GM19467 (cell line): ENCODE results near the gene IGLL1.
"Not testable (repeated sequence)": the region's sequence is repeated elsewhere in the genome, so short reads cannot be mapped to it uniquely, and the experiment has no call there.

Experiments
- ATAC-seq: cut with Tn5 transposase; IDR thresholded peaks from one replicate; pipeline ENCODE4 v1.9.1; 2021; ENCODE audit warnings: mild to moderate bottlenecking, moderate library complexity; ENCODE audit not compliant: unreplicated experiment

Gene IGLL1

DNA sequence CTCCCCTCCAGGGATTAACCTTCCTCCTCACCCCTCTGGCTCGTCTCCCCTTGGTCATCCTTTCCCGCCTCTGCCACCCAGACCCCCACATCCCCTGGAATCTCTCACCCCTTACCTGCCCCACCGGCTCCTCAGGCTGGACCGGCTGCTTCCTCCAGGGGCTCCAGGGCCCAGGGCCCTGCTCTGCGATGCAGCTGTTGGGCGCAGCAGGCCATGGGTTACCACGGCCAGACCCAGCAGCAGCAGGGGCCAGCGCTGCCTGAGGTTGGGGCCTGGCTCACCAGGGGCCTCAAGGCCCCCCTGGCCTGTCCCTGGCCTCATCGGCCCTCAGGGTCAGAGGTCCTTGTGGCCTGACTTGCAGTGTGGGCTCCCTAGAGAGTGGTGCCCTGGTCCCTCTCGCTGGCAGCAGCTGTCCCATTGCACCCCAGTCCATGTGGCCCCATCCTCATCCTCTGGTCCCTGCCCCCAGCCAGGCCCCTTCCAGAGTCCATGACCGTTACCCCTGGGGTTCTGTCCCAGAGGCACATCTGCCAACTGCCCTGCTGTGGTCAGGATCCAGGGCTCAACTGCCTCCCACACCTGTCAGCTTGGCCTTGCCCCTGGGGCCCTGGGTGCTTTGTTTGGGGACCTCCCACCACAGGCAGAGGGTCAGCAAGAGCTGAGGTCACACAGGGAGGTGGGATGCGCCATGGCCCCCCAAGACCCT is at the start of gene IGLL1:
TSS of gene IGLL1 (minus strand) at position 421 of the 706 bp plus-strand sequence. CDS start at position 321, 100 bp downstream.
- no peak for ATAC-seq

DNA sequence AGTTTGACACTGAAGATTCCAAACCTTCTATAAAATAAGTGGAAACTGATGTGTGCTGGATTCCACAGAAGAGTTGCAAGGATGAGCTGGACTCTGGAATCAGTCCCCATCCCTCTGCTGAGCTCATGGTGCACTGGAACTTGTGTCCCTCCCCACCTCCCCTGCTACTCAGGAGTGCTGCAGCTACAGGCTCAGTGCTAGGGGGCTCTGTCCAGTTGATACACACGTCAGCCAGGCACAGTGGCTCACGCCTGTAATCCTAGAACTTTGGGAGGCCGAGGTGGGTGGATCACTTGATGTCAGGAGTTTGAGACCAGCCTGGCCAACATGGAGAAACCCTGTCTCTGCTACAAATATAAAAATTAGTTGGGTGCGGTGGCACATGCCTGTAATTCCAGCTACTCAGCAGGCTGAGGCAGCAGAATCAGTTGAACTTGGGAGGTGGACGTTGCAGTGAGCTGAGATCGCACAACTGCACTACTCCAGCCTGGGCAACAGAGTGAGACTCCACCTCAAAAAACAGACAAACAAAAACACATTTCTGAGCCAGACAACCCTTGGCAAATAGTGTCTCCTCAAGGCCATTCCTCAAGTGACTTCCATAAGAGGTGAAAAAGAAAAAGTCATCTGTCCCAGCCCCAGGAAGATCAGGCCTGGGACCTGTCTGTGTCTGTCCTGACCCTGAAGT is 48.1 kb upstream of the IGLL1 start:
- not testable (repeated sequence) for ATAC-seq

DNA sequence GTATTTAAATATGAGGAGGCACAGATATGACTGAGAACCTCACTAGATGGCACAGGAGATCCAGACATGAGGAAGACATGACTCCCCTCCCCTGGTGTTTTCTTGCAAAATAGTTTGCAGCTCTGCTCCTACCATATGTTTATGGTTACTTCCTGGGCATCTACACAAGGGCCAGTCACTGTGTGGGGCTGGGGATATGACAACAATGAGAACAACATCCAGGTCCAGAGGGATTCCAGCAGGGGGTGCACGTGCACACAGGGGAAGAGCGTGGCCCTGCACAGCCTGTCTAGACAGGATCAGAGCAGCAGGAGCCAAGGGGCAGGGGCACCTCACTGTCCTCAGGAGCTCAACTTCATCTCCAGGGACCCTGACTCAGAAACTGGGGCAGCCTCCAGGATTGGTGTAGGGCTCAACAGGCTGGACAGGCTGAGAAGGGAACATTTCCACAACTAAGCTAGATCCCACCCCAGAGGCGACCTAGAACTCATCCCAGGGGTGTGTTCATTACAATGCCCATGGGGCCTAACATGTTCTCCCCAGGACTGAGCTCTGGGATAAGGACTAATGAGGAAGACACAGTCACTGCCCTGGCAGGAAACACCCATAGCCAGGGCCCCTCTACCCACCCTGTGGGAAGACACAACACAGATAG is 47.4 kb upstream of the IGLL1 start:
- not testable (repeated sequence) for ATAC-seq

DNA sequence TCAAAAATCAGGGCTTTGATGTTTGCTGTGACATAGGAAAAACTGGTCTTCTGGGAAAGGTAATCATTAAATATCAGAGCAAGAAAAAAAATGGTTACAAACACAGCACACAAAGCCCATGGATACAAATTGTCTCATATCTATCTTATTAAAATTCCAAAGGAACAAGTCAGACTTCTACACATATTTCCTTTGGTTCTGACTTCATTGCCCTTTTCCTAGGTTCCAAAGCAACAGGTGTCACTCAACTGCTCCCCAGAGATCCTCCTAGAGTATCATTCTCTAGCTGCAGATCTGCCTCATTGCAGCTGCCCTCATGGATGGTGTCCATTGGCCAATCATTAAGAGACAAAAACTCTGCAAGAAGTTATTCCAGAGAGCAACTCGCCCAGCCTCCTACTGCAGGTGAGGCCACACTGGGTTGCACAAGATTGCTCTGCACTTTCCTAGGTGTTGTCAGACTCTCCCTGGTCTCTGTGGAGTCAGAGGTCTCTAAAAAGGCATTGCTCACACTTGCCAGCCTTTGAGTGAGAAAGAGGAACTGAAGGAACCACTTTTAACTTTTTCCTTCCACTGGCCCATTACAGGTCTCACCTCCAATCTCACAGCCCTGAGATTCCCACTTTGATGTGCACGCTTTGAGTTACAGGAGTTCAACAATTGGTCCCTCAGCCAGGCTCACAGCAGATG is 46.3 kb upstream of the IGLL1 start:
- ATAC-seq: no peak

DNA sequence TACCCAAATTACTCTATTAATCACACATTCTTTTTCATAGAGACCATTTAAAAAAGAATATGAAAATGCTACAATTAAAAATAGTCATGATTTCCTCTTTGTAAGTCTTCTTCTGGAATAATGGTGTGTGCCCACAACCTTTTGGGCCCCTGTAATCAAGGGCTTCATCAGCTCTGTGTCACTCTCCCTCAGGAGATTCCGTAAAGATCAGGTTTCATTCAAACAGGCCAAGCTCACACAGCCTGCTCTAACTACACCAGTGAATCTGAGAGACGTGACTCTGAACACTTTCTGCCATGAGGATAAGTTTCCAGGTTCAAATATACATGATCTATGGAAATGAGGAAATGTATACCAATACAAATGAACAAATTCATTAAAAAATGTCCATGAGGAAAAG is 42.5 kb upstream of the IGLL1 start:
- no peak for ATAC-seq

DNA sequence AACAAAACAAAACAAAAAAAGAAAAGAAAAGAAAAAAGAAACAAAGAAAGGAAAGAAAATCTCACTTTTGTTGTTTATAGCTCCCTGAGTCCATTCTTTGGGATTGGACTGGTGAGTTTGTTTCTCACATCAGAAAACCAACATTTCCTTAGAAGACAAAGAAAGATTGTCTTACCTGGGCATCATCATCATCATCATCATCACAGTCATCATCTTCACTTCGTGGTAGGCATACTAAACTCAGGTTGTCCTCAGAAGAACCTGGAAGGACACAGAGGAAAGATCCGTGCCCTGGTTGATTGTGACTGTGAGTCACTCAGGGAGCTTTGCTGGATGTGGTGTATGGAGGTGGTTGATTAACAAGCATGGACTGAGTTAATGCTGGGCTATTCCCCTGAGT is 41.8 kb upstream of the IGLL1 start:
- ATAC-seq: not testable (repeated sequence)

DNA sequence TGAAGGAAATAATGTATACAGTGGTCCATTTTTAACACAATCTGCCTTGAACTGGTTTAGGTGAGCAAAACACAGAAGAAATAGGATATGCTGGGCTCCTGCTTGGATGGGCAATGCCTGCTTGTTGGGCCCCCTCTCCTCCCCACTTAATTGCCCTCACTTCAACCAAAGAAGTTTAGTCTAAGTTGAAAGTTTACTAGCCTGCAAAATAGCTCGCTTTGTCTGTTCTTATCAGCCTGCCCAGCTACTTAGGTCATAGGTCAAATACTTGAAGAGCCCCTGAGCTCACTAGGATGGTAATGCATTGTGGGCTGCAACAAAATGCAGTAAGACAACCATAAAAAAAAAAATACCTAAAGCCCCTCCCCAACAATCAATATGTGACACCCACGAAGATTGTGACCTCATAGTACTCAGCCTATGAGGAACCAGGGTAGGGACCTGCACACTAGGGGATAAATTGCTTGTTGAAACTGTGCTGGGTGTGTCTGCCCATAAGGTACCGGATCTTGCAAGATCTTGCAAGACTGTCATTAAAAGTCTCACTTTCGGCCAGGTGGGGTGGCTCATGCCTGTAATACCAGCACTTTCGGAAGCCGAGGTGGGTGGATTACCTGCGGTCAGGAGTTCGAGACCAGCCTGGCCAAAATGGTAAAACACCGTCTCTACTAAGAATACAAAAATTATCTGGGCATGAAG is 41.1 kb upstream of the IGLL1 start:
- ATAC-seq: no peak

DNA sequence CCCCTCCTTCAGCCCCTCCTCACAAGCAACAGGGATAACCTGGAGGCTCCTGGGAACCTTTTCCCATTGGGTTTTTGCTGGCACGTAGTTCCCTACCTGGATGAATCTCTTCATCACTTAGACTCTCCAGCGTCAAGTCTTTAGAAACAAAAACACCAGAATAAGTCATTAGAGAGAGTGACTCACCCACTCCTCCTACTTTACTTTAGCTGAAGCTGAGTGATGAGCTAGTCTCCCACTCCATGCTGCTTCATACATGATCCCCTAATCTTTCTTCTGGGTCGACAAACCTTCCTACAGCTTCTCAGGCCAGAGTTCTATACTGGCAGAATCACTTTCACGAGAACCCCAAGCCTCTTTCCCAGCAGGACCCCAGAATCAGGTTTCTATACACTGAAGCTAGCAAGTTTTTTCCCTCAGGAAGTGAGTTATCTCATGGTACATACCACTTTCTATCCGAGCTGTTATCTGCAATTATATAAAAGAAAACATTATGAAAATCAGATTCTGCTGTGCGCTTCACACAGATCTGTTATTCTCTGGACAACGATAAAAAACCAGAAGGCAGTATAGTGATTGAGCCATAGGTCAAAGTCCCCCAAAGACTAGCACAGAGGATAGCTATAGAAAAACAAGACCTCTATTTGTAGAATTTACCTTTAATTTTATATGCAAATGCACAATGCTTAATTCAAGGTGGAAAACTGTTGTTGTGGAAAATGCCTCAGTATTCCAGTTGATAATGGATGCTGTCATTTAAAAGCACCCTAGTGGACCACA is 33.3 kb upstream of the IGLL1 start:
- ATAC-seq: no peak

DNA sequence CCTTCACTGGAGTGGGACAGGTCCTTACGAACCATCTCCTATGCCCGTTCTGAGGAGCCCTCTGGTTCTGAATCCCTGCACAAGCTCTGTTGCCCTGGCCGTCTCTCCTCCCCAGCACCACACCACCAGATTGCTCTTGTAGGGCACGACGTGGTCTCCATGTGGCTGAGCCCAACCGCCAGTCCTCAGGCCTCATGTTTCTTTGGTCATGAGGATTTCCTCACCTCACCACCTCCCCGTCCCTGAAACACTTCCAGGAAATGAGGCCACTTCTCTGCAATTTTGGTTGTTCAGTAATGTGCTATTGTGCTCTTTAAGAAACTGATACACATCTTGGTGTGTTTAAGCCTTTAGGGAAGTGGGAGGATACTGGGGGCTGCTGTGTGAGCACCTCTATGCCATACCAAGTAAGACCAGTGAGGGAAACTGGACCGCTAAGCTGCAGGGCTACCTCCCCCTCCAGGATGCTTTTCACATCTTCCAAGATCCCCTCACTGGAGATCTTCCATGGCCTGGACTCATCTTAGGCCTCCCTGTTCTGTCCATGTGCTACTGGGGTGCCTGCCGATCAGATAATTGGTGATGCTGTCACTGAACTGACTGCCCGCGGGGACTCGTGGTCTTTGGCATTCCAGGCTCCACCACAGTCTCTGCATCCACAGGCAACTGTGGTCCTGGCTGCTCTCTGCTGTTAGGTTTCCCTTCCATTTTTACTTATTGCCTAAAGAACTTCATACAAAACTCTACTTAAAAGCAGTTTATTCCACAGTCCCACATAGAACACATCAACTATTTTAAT is 30.1 kb upstream of the IGLL1 start:
- no peak for ATAC-seq

DNA sequence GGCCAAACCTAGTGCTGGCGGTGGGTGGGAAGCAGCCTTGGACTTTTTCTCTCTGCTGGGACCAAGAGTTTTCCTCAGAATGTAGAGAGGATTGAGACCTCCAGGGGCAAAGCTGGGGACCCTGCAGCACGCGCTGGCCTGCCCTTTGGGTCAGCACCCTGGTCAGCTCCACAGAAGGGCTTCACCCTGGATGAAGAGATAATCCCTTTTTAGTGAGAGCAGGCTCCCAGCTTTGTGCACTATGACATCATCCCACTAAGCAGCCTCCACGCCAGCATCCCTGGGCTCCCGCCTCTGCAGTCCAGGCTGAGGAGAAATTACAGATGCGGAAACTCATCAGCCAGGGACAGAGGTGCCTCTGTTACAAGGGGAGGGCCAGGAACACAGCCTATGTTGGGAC is 28.5 kb upstream of the IGLL1 start:
- no peak for ATAC-seq

DNA sequence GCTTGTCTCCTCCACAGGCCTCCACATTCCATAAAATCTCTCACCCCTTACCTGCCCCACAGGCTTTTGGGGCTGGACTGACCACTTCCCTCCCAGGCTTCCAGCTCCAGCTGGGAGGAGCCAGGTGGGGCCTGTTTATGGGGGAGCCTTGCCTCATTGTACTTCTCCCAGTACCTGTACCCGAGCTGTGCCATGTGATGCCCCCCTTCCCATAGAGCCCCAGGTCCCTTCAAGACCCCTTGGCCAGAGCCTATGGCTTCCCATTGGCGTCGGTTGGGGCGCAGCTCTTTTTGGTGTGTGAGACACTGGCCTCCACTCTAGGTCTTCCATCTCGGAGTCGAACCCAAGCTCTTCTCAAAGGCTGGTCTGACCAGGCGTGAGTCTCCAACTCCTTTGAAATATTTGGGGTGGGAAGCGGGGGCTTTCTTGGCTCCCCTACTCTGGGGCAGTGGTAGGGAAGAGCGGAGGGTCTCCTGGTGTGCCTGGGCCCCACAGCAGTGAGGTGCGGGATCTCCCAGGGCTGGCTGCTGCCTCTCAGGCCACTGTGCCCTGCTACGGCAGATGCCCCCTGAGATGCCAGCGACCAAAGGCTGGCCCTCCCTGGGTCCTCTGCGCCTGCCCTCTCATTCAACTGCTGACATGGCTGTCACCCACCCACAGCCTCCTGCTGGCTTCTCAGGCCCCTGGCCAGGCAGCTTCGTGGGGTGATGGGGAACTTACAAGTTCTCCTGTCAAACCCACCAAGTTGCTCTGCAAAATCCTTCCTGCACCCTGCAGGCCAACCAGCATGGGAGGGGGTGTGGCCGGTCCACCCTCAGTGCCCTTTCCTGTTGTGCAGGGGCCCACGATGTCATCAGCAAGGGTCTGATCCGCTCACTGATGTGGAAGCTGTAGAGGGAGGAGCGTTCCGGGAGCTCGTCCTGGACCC is 26.4 kb upstream of the IGLL1 start:
- no peak for ATAC-seq

DNA sequence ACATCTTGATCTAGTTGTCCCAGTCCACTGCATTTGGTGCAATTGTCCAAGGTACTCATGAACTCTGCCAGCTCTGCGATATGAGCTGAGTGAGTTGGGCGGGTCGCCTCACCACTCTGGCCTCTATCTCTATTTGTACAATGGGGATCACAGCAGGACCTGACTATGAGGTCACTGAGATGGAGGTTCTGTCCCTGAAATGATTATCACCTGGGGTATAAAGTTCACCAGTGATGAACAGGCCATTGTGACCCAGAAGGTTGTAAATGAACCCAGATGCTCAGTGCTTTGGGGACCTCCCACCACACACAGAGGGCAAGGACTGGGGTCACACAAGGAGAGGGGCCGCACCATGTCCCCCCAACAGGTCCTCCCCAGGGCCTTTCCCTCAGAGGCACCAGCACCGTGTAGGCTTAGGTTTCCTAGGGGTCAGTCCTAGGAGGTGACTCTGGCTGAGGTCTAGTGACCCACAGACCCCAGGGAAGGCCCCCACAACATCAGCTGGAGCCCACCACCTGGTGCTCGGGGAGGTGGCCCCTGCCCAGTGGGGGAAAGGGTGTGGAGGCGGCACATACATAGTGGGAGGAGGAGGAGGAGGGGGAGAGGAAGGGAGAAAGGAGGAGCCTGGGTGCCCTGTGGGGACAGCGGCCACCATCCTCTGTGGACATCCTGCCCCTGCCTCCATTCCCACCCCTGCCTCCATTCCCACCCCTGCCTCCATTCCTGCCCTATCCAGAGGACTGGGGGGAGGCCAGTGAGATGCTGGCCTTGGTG is 25.0 kb upstream of the IGLL1 start:
- no peak for ATAC-seq

DNA sequence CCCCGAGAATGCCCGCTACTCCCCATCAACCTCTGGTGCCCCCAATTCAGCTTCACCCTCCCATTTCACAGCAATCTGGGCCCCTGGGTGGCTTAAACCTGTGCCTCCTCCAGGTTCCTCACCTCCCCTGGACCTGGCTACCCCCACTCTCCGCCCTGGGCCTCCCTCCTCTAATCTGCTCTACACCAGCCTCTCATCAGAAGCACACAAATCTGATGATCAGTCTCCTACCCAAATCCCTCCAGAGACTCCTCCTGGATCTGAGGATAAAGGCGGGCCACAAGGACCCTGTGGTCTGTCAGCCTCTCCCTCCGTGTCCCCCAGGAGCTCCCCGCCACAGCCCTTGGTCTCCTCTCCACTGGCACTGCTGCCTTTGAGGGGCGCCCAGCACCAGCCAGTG is 23.2 kb upstream of the IGLL1 start:
- no peak for ATAC-seq

DNA sequence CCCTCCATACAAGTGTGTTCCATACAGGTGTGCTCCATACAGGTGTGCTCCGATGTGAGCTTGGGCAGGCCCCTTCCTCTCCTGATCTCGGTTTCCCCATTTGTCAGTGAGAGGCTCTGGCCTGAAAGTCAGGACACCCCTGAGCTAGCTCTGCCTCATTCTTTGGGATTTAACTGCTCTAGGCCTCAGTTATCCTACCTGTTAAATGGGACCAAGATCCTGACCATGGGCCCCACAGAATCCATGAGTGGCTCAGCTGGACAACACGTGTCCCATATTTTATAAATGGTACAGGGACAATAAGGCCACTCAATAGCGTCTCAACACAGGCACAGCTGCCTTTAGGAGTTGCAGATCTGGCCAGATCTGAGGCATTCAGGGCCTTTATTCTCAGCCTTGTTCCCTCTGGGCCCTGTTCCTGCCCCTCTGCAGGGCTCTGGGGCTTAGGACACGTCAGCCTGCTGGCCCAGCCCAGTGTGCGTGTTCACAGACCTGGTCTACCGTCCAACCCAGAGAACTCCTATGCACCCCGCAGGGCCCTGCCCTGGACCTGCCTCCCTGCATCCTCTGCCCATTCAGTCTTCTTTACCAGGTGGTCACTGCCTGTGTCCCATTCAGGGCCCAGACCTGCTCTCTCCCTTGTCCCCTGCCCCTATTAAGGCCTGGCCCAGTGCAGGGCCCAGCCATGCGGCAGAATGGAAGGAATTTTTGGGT is 18.9 kb upstream of the IGLL1 start:
- no peak for ATAC-seq

DNA sequence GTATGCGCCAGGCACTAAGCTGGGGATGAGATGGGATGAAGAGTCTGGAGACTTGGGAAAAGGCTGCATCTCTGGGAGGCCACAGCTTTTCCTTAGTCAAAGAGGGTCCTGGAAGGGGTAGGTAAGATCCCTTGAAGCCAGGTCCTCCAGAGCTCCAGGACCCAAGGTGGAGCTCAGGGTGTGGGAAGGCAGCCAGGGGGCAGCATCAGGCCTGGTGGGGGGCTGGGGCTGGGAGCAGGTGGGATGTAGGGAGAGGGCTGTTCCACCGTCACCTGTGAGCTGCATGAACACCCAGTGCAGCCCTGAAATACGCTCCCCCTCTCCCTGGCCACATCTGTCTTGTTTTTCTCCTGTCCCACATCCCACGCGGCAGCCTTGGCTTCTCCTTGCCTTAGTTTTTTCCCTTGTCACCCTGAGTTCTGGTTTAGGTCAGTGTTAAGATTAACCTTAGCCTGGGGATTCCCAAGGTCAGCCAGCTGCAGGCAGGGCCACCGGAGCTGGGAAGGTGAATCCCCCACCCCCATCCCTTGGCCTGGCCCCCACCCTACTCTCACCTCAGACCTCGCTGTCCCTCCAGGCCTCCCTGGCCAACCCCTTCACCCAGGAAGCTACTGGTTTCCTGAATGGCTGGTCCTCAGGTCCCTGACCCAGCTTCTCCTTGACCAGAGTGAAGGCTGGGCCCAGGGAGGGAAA is 17.6 kb upstream of the IGLL1 start:
- ATAC-seq: not testable (repeated sequence)

DNA sequence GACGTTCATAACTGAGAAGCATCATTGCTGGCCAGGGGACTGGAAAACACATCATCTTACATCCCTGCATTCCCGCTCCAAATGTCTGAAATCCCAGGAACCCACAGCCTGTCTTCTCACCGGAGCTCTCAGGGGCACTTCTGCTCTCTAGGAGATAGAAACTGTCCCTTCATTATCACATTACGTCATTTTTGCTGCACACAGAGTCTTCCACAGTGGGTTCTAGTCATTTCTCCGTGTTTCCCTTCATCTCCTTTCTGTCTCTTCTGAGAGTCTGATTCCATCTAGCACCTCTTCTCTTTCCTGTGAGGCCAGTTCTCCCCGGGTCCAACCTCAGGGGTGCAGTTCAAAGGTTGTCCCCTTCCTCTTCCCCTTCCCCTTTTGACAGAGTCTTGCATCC is 15.8 kb upstream of the IGLL1 start:
- ATAC-seq: not testable (repeated sequence)
